Measurements from ENCODE around the gene MROH2B. TPM values are rescaled to one million over a fixed set of nuclear protein-coding genes. Genes with fewer than 3 reads are reported as not detected.
"Not testable (repeated sequence)": the region's sequence is repeated elsewhere in the genome, so short reads cannot be mapped to it uniquely, and the experiment has no call there.

MROH2B gene
- total RNA-seq, 1 donor from 2014 or later, result not detected

GRCh38 chr5:41032973-41033372 lies 38.2 kb downstream of the MROH2B start:
- DNase-seq (ENCODE audit: low spot score), result no peak

- not testable (repeated sequence) for DNase-seq (ENCODE audit: low spot score)
Observed at GRCh38 chr5:41022600-41022999, 48.5 kb downstream of the MROH2B start.

GRCh38 chr5:41012318-41012717 lies 58.8 kb downstream of the MROH2B start:
- no peak for DNase-seq (ENCODE audit: low spot score)

- no peak for DNase-seq (ENCODE audit: low spot score)
Observed at GRCh38 chr5:41010572-41010971, 60.6 kb downstream of the MROH2B start.

GRCh38 chr5:41009232-41009631 lies 61.9 kb downstream of the MROH2B start:
- no peak for DNase-seq (ENCODE audit: low spot score)

- DNase-seq (ENCODE audit: low spot score), result no peak
Observed at GRCh38 chr5:41004931-41005330, 66.2 kb downstream of the MROH2B start.

GRCh38 chr5:41003670-41004376 lies 67.3 kb downstream of the MROH2B start:
- DNase-seq (ENCODE audit: low spot score), result no peak

- no peak for DNase-seq (ENCODE audit: low spot score)
Observed at GRCh38 chr5:40999966-41000365, 71.2 kb downstream of the MROH2B start.

GRCh38 chr5:40999142-40999541 lies 72.0 kb downstream of the MROH2B start:
- DNase-seq (ENCODE audit: low spot score), result no peak

GRCh38 chr5:40995801-40996586 lies 75.1 kb downstream of the MROH2B start:
- DNase-seq (ENCODE audit: low spot score), result no peak

- DNase-seq (ENCODE audit: low spot score), result no peak
Observed at GRCh38 chr5:40991981-40992559, 79.1 kb downstream of the MROH2B start.

GRCh38 chr5:40991168-40991980 lies 79.8 kb downstream of the MROH2B start:
- DNase-seq (ENCODE audit: low spot score), result no peak

- DNase-seq (ENCODE audit: low spot score), result no peak
Observed at GRCh38 chr5:40988746-40989510, 82.2 kb downstream of the MROH2B start.

GRCh38 chr5:40987349-40987748 lies 83.8 kb downstream of the MROH2B start:
- no peak for DNase-seq (ENCODE audit: low spot score)

- no peak for DNase-seq (ENCODE audit: low spot score)
Observed at GRCh38 chr5:40986666-40987065, 84.5 kb downstream of the MROH2B start.

- DNase-seq (ENCODE audit: low spot score), result no peak
Observed at GRCh38 chr5:40985501-40985900, 85.6 kb downstream of the MROH2B start.

GRCh38 chr5:40984884-40985283 lies 86.3 kb downstream of the MROH2B start:
- no peak for DNase-seq (ENCODE audit: low spot score)

GRCh38 chr5:40983781-40984180 lies 87.4 kb downstream of the MROH2B start:
- DNase-seq (ENCODE audit: low spot score), result no peak

GRCh38 chr5:40981420-40981819 lies 89.7 kb downstream of the MROH2B start:
- DNase-seq (ENCODE audit: low spot score), result no peak

GRCh38 chr5:40976836-40977235 lies 94.3 kb downstream of the MROH2B start:
- DNase-seq (ENCODE audit: low spot score), result no peak

- DNase-seq (ENCODE audit: low spot score), result no peak
Observed at GRCh38 chr5:40976041-40976440, 95.1 kb downstream of the MROH2B start.
